ENCODE measurements around the gene CLK3. TPM values are rescaled to one million over a fixed set of nuclear protein-coding genes. Genes with fewer than 3 reads are reported as not detected.

Gene CLK3
- 57.1 and 60.5 TPM in 2 replicates for total RNA-seq

GRCh38 chr15:74615508-74616365, at the start of gene CLK3:
Gene CLK3 (plus strand): TSS chr15:74615836. CDS start chr15:74619197, 3,361 bp downstream.

Other genes starting within 250 kb of the CLK3 start
- gene CYP11A1, start 248.2 kb upstream of the CLK3 start, total RNA-seq = under 0.01 and 0.11 TPM in 2 replicates
- 49.2 and 135 TPM in 2 replicates for gene SEMA7A, start 181.9 kb upstream of the CLK3 start, total RNA-seq
- gene UBL7, start 154.7 kb upstream of the CLK3 start, total RNA-seq = 29.5 and 34.6 TPM in 2 replicates
- 1.4 and 1.5 TPM in 2 replicates for gene ARID3B, start 74.6 kb upstream of the CLK3 start, total RNA-seq
- gene EDC3, start 80.2 kb downstream of the CLK3 start, total RNA-seq = 11.4 and 15.4 TPM in 2 replicates
- 0.12 TPM in 1 of 2 replicates, not detected in the other for gene CYP1A1, start 109.7 kb downstream of the CLK3 start, total RNA-seq
- not detected in 2 replicates for gene CYP1A2, start 133.0 kb downstream of the CLK3 start, total RNA-seq
- 26.5 and 32.9 TPM in 2 replicates for gene CSK, start 166.2 kb downstream of the CLK3 start, total RNA-seq
- 0.11 TPM in 1 of 2 replicates, not detected in the other for gene LMAN1L, start 197.0 kb downstream of the CLK3 start, total RNA-seq
- not detected in 2 replicates for gene CPLX3, start 210.8 kb downstream of the CLK3 start, total RNA-seq
- 15.2 and 15.8 TPM in 2 replicates for gene ULK3, start 227.3 kb downstream of the CLK3 start, total RNA-seq

All from uterine smooth muscle cell (primary cell).